Kidney (tissue), 14 donors: Measurements from ENCODE around the gene NEDD4L. TPM values are rescaled to one million over a fixed set of nuclear protein-coding genes. Genes with fewer than 3 reads are reported as not detected.

Experiments used
- DNase-seq, 5 donors: peaks; one replicate each; pipeline ENCODE4 v3.0.0-alpha.2; 2013 to 2020
- FAIRE-seq: peaks from 2 replicates; lab custom pipeline; 2012; peaks lifted over from hg19 to GRCh38; lab: Jason Lieb, UNC
- H3K27ac ChIP-seq, 2 donors: one replicate each; pipeline ENCODE4 v1.7.0; 2013; ENCODE audit warnings: low read depth in 2 of 2, low read length in 2 of 2, inconsistent platforms in 1 of 2
- H3K27me3 ChIP-seq: one replicate; pipeline ENCODE4 v1.7.1; 2013; ENCODE audit warnings: low read length, inconsistent platforms; ENCODE audit not compliant: control insufficient read depth, insufficient read depth
- H3K36me3 ChIP-seq, 3 donors: one replicate each; pipeline versions ENCODE4 v1.7.0 to v1.7.1; 2013; ENCODE audit warnings: low read length in 3 of 3, control low read depth in 1 of 3, inconsistent platforms in 1 of 3; ENCODE audit not compliant: insufficient read depth in 3 of 3, control insufficient read depth in 2 of 3
- H3K4me1 ChIP-seq, 3 donors: one replicate each; pipeline versions ENCODE4 v1.7.0 to v1.7.1; 2013; ENCODE audit warnings: low read length in 3 of 3, inconsistent platforms in 1 of 3, low read depth in 1 of 3; ENCODE audit not compliant: control insufficient read depth in 2 of 3, insufficient read depth in 2 of 3
- H3K4me3 ChIP-seq, 3 donors: one replicate each; pipeline versions ENCODE4 v1.7.0 to v1.8.1; 2013; ENCODE audit warnings: low read length in 3 of 3, control low read depth in 1 of 3, inconsistent platforms in 1 of 3
- H3K9ac ChIP-seq, 3 donors: one replicate each; pipeline versions ENCODE4 v1.7.0 to v1.7.1; 2013; ENCODE audit warnings: low read length in 3 of 3, control low read depth in 1 of 3, inconsistent platforms in 1 of 3
- H3K9me3 ChIP-seq, 3 donors: one replicate each; pipeline versions ENCODE4 v1.7.0 to v1.7.1; 2013; ENCODE audit warnings: low read length in 3 of 3, control low read depth in 1 of 3, inconsistent platforms in 1 of 3; ENCODE audit not compliant: control insufficient read depth in 2 of 3, insufficient read depth in 1 of 3
- intact Hi-C: fragments of 100-400 bp; cut with DNase I; formaldehyde crosslinking; loops from one replicate; pipeline ENCODE4 v1.11.1; 2022
- polyA plus RNA-seq: library from polyadenylated mRNA; stranded (reverse); fragments of 350-450 nt; fragmentation: Illumina TruSeq; extraction: RNeasy Lipid Tissue Mini Kit (QIAGEN cat#74804); gene quantifications from one replicate; pipeline ENCODE4 v1.2.3, GENCODE V29; 2014; ENCODE audit warnings: low read depth, low replicate concordance; ENCODE audit not compliant: insufficient read depth
- total RNA-seq: library from RNA; stranded (reverse); fragmentation: NEBNext Ultra II Directional; extraction: Animal tissue kit (Norgen Biotek cat#: 25700); gene quantifications from one replicate; pipeline ENCODE4 v1.2.1, GENCODE V29; 2021
- TF ChIP-seq, protein P1 (sequence below): IDR thresholded peaks from 3 replicates; pipeline ENCODE4 v1.5.1; 2012; ENCODE audit warnings: mild to moderate bottlenecking, moderate library complexity, borderline replicate concordance; ENCODE audit not compliant: insufficient read depth; ENCODE audit errors: extremely low read depth
- donor health status: control.
- donor health status: control.
- donor health status: control.
- donor health status: control.
- donor health status: control.
- donor health status: DM: yes; HTN: yes; CAD: no.
- donor health status: Normal renal cell carcinoma (clear cell type).

Gene NEDD4L
- total and polyA plus RNA-seq, 2 donors from 2014 or later = 90.8 to 95.7 TPM

DNA sequence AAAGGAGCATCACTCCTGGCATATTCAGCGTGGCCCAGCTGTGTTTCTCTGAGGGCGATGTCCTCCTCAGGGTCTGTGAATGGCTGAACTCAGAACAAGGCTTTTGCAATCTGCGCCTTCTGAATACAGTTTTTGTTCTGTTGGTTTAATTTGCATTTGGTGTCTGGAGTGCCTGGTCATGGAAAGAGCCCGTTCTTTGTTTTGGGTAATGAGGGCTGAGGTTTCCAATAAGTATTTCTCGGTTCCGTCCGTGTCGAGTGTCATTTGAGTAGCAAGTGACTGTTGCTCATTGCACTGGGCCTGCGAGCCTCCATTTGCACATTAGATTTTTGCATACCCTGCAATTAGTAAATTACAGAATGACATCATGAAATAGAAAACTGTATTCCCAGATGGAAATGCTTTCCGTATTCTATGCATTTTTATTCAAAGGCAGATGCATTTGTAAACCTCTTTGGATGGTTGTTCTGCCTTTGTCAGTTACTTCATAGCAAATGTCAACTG is 57.3 kb downstream of the NEDD4L start:
- Histone ChIP-seq H3K4me3 (no peak overlapping the region), H3K36me3 (no peaks in the 10 kb centered on the region), H3K9ac (no peak overlapping the region), H3K9me3 (no peaks in the 10 kb centered on the region), H3K27ac (no peak overlapping the region), H3K27me3 (no peaks in the 10 kb centered on the region), H3K4me1 (peaks cover 0 to 8% (median 3%) of the 10 kb centered on the region in 3 donors)
- intact Hi-C loops = no loop called here
- TF ChIP-seq, protein P1, sequence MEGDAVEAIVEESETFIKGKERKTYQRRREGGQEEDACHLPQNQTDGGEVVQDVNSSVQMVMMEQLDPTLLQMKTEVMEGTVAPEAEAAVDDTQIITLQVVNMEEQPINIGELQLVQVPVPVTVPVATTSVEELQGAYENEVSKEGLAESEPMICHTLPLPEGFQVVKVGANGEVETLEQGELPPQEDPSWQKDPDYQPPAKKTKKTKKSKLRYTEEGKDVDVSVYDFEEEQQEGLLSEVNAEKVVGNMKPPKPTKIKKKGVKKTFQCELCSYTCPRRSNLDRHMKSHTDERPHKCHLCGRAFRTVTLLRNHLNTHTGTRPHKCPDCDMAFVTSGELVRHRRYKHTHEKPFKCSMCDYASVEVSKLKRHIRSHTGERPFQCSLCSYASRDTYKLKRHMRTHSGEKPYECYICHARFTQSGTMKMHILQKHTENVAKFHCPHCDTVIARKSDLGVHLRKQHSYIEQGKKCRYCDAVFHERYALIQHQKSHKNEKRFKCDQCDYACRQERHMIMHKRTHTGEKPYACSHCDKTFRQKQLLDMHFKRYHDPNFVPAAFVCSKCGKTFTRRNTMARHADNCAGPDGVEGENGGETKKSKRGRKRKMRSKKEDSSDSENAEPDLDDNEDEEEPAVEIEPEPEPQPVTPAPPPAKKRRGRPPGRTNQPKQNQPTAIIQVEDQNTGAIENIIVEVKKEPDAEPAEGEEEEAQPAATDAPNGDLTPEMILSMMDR = no peak
- FAIRE-seq = no peak
- DNase-seq = no peak

DNA sequence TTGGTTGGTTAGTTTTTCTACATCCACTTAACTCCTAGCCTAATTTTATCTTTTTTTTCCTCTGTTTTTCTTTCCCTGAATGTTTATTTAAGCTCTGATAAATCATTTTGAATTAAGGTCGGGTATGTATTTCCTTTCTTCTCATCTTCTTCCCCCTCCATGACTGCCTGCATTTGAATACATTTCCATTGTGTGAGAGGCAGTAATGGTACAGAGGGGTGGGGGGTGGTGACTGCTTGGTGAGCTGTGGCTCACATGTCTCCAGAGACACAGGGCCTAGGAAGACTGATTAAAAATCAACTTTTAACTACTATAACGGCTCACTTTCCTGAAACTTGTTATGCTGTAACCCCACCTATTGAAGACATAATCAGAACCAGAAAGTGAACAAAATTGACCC is 58.0 kb downstream of the NEDD4L start:
- no peak for DNase-seq
- Histone ChIP-seq H3K27ac (no peak overlapping the region), H3K27me3 (no peaks in the 10 kb centered on the region), H3K36me3 (no peaks in the 10 kb centered on the region), H3K4me1 (peaks cover 0 to 3% (median 3%) of the 10 kb centered on the region in 3 donors), H3K9me3 (no peaks in the 10 kb centered on the region), H3K9ac (no peak overlapping the region), H3K4me3 (no peak overlapping the region)
- intact Hi-C loops = no loop called here
- no peak for FAIRE-seq
- TF ChIP-seq, protein P1 = no peak

DNA sequence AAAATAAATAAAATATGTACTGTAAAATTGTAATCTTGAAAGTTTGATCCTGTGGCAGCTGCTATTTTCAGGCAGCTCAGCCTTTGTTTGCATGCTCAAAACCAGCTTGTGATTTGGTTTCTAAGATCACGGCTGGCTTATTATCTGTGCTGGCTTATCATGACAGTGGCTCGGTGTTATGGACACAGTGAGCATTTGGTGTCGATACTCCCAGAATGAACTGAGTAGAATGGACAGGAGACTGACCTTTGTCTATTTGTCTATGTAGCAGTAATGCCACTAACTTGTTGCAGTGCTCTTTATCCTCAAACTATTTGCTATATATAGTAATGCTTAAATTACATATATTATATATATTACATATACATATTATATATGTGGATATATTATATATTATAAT is 58.8 kb downstream of the NEDD4L start:
- DNase-seq (no peak), FAIRE-seq (no peak)

More for the DNA sequence above, 58.8 kb downstream of the NEDD4L start:
- TF ChIP-seq, protein P1 = no peak
- intact Hi-C loops = no loop called here
- Histone ChIP-seq H3K9ac (no peak overlapping the region), H3K27me3 (no peaks in the 10 kb centered on the region), H3K4me3 (no peak overlapping the region), H3K36me3 (no peaks in the 10 kb centered on the region), H3K9me3 (no peaks in the 10 kb centered on the region), H3K27ac (no peak overlapping the region), H3K4me1 (no peaks in the 10 kb centered on the region)
